SHP77 treated with DMSO at 0.1 percent for 48 hours (cell line): ENCODE results near the gene RAB44.
"Not testable (repeated sequence)": the region's sequence is repeated elsewhere in the genome, so short reads cannot be mapped to it uniquely, and the experiment has no call there.

ENCODE experiments used
- DNase-seq: peaks from one replicate; lab custom pipeline; 2025; lab: John Stamatoyannopoulos, UW

Gene RAB44

DNA sequence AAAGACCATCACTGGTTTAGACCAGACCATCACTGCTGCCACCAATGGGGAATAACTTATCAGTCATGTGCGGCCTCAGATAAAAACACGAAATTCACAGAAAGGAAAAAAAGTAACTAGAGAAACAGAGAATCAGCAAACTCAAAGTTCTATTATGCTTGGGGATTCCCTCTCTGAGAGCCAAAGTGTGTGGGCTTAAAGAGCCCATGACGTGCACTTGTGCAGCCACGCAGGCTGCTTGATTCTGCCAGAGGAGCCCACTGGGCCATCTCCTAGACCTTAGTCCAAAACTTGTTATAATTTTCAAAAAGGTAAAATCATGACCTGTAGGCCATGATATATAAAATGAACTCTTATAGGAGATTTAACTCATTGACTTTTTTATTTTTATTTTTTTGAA lies 15.2 kb downstream of the RAB44 start:
- no peak for DNase-seq

DNA sequence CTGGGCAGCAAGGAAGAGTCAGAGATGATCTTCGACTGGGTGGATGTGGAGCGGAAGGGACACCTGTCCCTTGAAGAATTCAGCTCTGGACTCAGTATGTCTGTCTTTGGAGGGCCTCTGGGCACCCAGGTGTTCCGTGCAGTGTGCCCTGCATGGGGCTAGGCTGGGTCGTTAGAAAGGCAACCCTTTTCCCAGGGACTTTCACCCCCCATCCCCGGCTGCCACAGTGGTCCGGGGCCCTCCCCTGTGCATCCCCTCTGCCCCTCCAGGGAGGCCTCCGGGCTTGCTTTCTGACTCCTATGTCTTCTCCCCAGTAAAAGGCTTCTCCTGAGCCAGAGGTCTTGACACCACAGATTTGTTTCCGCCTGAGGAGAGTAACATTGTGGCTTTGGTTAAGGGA lies 16.2 kb downstream of the RAB44 start:
- no peak for DNase-seq

DNA sequence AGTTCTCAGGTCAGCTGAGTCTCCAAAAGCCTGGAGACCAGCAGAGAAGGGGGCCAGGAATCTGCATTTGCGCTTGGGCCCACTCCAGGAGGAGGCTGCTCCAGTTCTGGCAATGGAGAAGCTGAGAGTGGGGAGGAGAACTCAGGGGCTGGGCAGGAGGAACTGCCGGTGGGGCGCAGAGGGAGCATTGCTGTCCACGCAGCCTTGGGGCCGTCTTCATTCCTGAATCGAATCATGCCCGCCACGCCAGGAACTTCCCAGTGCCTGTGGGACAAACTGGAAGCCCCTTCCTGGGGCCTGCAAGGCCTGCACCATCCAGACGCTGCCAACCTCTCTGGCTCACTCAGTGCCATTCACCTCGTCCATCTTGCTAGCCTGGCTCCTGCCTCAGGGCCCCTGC lies 16.9 kb downstream of the RAB44 start:
- no peak for DNase-seq

DNA sequence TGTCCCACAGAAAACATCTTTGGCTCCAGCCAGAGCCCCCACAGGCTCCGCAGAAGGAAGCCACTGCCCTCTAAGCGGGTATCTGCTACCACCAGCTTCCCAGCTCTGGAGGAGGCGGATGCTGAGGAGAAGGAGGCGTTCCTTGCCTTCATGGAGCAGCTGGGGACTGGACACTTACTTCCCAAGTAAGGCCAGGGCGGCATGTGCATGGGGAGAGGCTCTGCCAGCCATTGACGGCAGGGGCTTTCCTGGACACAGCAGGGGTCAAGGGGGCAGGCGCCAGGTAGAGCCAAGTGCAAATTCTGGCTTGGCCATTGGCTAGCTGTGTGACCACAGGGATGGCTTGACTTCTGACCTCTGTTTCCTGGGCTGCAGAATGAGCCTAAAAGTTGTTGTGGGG lies 17.8 kb downstream of the RAB44 start:
- DNase-seq: no peak

DNA sequence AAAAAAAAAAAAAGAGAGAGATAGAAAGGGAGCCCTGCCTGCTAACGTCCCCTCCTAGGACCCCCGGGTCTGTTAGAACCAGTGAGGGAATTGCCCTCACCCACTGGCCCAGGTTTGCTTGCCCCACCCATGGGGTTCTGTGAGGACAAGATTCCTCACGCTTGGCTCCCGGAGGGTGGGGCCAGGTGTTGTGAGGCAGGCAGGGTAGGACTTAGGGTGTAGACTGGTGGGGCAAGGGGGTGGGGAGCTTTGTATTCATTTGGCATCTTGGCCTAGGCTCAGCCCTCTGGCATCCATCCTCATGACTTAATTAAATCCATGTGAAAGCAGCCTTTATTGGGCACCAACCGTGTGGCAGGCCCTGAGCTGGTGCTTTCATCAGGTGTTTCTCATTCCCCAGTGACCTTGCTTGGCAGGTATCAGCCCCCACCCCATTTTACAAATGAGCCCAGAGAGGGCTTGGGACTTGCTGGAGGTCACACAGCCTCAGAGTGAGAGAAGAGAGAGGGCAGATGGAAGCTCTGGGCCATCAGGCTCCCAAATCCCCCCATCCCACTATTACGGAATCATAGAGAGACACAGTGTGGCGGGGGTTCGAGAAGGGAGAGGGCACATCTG lies 19.0 kb downstream of the RAB44 start:
- no peak for DNase-seq

DNA sequence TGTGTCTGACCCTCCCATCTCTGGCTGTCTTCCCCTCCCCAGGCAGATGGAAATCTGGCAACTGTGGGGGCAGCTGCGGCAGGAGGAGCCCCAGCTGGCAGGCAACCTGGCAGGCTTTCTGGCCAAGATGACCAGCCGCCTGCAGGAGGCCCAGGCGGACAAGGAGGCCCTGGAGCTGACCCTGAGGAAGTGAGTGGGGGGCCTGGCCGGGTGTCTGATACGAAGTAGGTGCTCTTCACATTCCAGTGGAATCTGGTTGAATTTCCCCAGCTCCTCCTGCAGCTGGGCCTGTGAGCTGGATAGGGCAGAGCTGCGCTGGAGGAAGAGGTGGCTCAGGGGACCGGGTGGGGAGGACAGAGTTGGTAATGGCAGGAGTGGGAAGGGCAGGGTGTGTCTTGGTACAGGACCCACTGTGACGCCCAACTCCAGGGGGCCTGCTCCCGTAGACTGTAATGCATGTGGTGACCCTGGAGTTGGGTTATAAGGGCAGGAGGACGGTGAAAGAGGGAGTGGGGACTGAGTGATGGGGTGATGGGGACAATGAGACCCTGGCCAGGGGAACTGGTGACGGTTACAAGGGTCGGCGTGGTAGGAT lies 19.7 kb downstream of the RAB44 start:
- no peak for DNase-seq

DNA sequence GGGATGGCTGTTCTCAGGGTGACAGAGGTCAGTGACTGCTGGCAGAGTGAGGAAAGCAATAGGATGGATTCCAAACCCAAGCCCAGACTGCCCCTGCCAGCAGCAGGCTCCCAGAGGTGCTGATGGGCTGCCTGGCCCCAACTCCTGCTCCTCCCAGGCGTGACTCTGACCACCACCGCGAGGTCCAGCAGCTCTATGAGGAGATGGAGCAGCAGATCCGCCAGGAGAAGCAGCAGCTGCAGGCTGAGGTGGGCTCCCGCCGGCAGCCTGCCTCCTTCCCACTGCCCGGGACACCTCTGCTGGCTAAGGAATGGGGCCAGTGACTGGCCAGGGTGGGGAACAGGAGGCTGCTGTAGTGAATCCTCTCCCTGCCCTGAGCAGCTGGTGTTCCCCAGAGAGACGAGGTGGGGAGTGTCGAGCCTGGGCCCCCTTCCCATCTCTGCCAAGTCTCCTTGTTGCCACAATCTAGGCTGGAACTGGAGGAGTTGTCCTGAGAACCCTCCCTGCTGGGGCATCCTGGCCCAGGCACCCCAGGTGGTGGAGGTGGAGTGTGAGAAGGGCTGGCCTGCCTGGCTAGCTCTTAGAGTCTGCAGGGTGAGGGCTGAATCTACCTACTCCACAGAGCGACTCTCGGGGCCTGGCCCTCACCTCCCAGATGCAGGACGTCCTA lies 20.4 kb downstream of the RAB44 start:
- no peak for DNase-seq

DNA sequence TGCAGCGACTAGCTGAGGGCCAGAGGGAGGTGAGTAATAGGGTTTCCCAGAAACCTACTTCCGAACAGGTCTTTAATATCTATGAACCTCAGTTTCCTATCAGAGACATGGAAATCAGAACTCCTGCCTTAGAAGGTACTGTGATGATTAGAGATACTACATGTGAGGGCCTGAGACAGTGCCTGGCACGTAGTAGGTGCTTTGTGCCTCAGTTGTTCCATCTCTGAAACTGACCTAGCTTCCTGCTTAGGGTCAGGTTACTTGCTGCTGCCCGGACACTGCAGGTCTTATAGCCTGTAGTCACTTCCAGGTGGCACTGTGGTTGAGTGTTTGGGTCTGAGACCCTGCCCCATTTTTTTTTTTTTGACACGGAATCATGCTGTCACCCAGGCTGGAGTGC lies 20.9 kb downstream of the RAB44 start:
- DNase-seq: no peak

DNA sequence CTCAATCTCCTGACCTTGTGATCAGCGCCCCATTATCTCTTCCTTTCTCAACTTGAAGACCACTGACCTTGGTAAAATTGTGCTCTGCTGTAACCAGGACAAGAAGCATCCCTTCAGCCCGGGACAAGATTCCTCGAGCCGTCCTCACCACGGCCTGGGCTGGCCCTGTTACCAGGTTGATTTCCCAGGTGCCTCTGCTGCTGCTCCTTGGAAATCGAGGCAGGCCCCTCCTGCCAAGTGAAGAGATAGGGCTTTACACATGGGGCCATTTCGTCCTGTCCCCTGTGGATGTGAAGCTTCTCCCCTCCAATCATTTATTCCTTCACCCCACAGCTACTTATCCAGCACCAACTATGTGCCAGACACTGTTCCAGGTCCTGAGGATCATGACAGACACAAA lies 21.5 kb downstream of the RAB44 start:
- no peak for DNase-seq

DNA sequence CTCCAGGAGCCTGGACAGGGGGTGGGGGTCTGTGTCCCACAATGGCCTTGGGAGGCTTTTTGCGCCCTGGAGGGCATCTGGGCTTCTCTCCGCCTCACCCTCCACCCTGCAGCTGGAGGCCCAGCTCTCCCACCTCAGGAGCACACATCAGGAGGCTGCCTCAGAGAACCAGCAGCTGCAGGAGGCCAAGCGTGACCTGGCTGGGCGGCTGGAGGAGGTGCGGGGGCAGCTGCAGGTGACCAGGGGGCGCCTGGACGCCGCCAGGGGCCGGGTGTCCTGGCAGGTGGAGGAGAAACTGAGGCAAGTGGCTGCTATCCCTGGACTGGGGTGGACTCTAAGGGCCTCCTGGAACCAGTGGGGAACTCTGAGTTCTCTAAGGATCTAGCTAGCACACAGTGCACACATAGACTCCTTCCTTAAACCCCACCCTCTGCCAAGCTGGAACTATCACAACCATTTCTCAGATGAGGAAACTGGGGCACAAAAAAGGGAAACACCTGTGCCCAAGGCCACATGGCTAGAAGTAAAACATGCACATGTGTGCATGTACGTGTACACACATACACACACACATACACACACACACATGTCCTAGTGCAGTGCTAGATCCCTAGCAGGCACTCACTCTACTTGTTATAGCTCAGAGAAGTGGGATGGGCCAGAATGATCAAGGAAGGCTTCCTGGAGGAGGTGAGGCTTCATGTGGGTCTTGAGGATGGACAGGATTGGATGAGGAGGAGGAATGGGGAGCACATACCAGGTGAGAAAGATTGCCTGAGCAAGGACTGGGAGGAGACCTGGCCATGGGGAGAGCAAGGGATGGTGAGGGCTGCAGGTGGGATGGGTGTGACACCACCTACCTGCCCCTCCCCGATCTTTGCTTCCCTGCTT lies 22.9 kb downstream of the RAB44 start:
- peak; percentile 34 for DNase-seq

DNA sequence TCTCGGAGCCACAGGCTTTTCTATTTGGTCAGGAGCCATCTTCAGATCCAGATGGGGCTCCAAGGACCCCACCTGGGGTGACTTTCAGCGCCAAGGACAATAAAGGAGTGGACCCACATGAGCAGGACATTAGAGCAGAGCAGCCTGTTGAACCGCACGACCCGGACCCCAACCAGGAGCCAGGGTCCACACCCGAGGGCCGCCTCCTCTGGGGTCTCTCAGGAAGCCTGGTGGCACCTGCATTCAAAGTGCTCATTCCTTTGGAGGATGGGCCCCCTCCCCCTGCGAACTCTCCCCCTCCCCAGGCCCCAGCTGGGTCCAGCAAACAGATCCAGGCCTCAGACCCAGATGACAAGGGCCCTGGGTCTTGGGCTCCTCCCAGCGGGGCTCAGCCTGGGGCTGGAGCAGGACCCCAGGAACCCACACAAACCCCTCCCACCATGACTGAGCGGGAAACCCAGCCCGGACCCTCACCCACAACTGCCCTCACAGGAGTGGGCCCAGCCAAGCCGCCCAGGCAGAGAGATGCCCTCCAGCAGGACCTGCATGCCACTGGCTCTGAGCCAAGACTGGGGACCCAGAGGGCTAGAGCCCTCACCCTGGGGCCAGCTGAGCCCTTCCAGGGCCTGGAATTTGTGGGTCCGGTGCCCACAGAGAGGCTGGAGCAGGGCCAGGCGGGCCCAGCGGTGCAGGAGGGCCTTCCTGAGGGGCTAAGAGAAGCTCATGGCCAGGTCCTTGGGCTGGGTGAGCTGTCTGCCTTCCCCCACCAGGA lies 23.9 kb downstream of the RAB44 start:
- DNase-seq: no peak

DNA sequence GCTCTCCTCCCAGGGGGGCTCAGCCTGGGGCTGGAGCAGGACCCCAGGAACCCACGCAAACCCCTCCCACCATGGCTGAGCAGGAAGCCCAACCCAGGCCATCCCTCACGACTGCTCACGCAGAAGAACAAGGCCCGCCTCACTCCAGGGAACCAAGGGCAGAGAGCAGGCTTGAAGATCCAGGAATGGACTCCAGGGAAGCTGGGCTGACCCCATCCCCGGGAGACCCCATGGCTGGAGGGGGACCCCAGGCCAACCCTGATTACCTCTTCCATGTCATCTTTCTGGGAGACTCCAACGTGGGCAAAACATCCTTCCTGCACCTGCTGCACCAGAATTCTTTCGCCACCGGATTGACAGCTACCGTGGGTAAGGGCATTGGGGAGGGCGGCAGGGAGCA lies 24.7 kb downstream of the RAB44 start:
- no peak for DNase-seq

DNA sequence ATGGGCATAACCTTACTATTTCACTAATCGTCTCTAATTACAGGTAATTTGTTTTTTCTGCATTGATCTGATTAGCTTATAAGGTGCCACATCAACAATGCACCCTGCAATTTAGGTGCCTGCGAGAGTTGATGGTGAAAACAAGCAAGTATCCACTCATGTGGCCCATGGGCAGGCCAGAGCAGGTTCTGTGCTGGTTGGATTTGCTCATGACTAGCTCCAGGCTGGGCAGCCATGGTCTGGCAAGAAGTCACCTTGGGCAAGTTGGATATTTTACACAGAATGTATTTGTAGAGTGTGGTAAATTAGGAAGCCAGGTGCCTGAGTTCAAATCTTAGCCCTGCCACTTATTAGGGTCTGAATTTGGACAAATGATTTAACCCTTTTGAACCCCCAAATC lies 25.3 kb downstream of the RAB44 start:
- no peak for DNase-seq

DNA sequence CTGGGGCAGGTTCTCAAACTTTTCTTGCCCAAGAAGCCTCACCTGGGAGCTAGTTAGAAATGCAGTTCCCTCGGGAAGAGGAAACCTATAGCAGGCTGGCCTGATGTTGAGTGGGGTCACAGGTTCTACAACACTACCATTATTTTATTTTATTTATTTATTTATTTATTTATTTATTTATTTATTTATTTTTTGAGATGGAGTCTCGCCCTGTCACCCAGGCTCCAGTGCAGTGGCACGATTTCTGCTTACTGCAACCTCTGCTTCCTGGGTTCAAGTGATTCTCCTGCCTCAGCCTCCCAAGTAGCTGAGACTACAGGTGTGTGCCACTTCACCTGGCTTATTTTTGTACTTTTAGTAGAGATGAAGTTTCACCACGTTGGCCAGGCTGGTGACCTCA lies 26.4 kb downstream of the RAB44 start:
- not testable (repeated sequence) for DNase-seq

DNA sequence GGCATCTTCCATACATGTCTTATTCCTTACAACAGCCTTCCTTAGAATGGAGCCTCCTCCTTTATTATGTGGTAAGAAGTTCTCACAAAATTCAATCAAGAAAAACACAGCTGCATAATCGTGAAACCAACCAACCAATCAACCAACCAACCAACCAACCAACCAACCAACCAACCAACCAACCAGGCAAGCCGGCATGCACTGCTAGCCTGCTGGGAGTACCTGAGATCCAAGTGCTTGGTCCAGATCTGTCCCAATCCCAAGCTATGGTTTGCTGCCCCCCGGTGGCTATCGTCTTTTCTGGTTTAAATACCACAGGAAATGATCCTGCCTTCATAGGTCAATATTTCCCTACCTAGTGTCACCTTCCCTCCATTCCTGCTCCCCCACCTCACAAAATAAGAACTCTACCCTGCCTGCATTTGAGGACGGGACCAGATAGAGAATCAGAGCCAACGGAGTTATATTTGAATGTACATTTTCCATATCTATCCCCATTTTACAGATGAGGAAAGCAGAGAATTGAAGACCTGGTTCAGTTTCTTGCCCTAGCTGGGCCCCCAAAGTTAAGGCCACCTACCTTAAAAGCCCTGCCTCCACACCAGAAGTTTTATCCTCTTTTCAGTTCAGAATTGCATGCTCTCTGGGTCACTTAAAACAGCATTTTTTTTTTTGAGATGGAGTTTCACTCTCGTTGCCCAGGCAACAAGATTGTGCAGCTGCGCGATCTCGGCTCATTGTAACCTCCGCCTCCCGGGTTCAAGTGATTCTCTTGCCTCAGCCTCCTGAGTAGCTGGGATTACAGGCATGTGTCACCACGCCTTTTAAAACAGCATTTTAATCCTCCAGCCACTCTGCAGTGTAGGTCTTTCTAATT lies 27.1 kb downstream of the RAB44 start:
- DNase-seq: peak; percentile 49

DNA sequence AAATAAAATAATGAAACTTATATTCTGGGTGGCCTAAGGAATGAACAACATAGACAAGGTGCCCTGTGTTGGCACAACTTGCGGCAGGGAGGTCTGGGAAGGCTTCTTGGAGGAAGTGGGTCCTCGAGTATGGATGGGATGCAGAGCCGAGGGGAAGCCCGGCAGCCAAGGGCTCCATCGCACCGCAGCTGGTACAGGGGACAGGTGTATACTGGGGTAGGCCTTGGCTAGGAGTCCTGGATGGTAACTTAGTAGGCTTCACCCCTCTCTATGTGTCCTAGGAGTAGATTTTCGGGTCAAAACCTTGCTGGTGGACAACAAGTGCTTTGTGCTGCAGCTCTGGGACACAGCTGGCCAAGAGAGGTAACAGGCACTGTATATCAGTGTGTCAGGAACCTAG lies 28.0 kb downstream of the RAB44 start:
- DNase-seq: no peak

DNA sequence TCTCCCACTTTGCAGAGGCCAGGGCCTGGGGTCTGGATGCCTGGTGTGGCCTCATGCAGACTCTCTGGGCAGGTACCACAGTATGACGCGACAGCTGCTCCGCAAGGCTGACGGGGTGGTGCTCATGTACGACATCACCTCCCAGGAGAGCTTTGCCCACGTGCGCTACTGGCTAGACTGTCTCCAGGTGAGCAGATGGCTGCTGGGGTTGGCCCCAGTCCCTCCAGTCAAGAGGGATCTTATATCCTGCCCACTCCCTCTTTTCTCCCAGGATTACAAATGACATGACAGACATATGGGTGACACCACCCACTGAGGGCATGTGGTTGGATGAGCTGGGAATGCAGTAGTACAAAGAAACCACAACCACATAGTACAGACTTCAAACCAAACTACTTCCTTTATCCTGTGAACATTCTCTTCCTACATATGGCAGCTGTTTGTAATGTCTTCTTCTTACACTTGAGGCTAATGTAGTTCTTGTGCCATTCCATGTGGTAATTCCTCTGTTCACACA lies 29.9 kb downstream of the RAB44 start:
- no peak for DNase-seq

DNA sequence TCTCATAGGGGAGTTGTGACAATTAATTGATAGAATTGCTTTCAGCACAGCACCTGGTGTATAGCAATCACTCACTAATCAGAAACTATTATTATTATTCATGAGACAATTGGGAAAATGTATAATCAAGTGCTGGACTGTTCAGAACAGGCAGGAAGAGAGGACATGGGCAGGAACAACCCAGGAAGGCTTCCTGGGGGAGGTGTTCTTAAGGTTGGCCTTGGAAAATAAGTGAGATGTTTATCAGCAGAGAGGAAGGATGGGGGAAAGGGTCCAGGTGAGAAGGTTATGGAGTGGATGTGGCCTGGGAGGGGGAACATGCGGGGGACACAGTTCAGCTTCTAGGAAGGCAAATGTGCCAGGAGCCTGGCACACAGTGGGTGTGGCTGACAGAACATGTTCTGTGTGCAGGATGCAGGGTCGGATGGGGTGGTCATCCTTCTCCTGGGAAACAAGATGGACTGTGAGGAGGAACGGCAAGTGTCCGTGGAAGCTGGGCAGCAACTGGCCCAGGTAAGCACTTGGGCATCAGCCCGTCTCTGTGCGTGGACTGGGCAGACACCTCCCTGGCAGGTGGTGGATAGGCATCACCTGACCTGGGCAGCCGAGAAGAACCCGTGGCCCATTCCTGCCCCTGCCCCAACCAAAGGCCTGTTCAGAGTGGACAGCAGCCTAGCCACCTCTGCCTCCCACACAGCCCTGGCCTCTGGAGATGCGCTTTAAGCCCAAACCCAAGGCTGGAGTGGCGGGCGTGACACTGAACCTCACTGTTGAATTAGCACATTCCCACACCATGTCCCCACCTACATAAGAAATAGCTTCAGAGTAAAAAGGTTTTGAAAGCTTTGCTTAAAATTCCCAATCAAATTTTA lies 30.9 kb downstream of the RAB44 start:
- no peak for DNase-seq

DNA sequence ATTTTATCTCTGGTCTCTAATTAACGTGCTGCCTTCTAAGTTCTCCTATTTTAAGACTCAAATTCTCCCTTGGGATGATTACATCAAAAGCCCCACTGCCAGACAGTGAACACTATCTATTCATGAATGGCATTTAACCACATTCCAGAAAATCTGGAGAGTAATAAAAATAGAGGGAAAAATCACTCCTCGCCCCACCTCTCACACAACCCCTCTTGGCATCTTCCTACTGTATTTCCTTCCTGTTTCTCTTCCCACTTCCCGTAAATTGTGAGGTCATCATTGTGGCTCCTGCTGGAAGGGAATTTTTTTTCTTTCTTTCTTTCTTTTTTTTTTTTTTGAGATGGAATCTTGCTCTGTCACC lies 31.5 kb downstream of the RAB44 start:
- no peak for DNase-seq
